GM19397 (cell line): ENCODE results near the gene PRORP.
"Not testable (repeated sequence)": the region's sequence is repeated elsewhere in the genome, so short reads cannot be mapped to it uniquely, and the experiment has no call there.

Source experiments
- ATAC-seq: cut with Tn5 transposase; IDR thresholded peaks from one replicate; pipeline ENCODE4 v1.9.1; 2021; ENCODE audit warnings: mild to moderate bottlenecking, moderate library complexity; ENCODE audit not compliant: unreplicated experiment

Gene PRORP

DNA sequence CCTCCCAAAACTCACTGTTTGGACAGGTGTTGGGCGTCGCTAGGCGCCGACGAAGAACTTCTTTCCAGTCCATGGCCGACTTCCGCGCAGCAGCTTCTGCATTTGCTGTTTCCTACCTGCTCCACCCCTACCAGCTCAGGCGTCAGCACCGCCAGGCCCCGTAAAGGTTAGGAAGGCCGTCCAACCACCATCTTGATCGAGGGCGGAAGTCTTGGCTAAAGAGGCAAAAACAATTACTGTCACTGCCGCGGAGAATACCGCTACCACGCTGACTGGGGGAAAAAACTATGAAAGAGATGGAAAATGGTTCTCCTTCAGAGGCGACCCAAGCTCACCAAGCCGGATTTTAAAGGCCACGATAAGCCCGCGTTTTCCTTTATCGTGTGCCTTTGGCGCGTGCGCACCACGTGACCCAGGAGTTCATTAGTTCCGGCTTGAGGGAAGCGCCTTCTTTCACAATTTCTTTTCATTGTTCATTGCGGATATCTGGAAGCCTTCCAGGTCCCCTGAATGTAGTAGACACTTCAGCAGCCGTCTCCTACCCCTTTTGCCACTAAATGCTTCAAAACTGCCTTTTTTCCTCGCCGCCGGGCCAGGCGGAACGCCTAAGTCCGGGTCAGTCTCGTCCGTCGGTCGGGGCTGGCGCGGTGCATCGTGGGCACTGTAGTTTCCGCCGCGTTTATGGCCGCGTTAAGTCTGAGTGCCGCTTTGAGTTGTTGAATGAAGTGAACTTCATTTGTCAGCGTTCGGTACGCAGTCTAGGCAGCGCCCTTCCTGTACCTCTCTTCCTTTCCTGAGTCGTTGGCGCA lies at the start of gene PRORP, which contains the start of gene PPP2R3C:
Gene PRORP (plus strand): TSS at position 666 of the 809 bp plus-strand sequence. CDS start 694 bp downstream, outside the sequence.
Gene PPP2R3C (minus strand): TSS at position 104 of the 809 bp plus-strand sequence. CDS start 31 bp downstream, at position 73.
- peak; percentile 81 for ATAC-seq

DNA sequence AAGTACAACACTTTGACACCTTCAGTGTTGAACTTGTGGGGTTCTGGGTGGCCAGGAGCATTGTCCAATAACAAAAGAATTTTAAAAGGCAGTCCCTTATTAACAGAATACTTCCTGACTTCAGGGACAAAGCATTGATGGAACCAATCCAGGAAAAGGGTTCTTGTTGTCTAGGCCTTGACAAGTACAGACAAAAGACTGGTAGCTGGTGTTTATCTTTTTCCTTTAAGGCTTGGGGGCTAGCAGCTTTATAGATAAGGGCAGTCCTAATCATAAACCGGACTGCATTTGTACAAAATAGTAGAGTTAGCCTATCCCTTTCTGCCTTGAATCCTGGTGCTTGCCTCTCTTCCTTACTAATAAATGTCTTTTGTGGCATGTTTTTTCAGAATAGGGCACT lies 48.9 kb upstream of the PRORP start:
- ATAC-seq = no peak

DNA sequence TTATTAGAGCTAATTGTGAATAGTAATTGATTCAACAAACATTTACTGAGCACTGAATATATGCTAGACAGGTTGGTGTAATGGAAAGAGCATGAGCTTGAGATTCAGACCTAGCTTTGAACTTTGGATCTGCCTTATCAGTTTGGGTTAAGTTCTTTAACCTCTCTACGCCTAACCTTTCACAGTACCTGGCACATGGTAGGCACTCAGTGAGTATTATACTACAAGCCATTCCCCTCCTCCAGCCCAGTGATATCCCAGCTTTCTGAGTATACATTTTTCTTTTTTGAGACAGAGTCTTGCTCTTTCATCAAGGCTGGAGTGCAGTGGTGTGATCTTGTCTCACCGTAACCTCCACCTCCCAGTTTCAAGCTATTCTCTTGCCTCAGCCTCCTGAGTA lies 44.3 kb upstream of the PRORP start:
- no peak for ATAC-seq

GRCh38 chr14:35079742-35080141 lies 42.6 kb upstream of the PRORP start:
- no peak for ATAC-seq

DNA sequence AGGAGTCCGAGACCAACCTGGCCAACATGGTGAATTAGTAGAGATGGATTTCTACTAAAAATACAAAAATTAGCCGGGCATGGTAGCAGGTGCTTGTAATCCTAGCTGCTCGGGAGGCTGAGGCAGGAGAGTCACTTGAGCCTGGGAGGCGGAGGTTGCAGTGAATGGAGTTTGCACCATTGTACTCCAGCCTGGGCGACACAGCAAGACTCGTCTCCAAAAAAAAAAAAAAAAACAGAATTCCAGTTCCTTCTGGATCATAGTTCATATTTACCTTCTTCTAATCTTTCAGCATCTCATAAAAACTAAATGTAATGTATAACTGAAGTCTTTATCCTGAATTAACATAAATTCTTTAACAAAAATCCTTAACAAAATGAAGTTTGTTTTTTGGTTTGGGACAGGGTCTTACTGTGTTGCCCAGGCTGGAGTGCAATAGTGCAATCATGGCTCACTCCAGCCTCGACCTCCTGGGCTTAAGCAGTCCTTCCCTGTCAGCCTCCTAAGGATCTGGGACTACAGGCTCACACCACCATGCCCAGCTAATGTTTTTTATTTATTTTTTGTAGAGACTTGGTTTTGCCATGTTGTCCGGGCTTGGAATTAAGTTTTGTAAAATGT lies 38.7 kb upstream of the PRORP start:
- ATAC-seq = no peak

- no peak for ATAC-seq
Measured at GRCh38 chr14:35085441-35085840, 36.9 kb upstream of the PRORP start.

DNA sequence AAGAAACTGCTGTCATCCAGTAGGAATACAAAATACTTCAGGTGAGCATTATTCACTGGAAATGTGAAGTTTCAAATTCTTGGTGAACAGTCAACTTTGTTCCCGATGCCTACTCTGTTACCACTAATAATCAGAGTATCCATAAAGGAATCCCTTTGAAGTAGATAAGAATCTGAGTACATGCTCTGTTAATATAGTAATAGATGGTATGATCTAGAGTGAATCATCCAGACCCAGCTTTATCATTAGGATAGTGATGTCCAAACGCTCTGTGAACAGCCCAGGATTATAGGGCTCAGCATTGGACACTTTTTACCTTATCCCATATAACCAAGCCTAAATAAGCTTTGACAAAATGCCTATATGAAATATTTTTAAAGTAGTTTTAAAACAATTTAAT lies 33.8 kb upstream of the PRORP start:
- ATAC-seq = no peak

- ATAC-seq = not testable (repeated sequence)
Measured at GRCh38 chr14:35094645-35095044, 27.7 kb upstream of the PRORP start.

GRCh38 chr14:35107866-35108265 lies 14.5 kb upstream of the PRORP start:
- ATAC-seq = no peak

- no peak for ATAC-seq
Measured at GRCh38 chr14:35112641-35113040, 9.7 kb upstream of the PRORP start.

- ATAC-seq = no peak
Measured at GRCh38 chr14:35113308-35113950, 8.9 kb upstream of the PRORP start.

GRCh38 chr14:35114036-35114435 lies 8.3 kb upstream of the PRORP start:
- no peak for ATAC-seq

GRCh38 chr14:35116242-35116641 lies 6.1 kb upstream of the PRORP start:
- no peak for ATAC-seq

- ATAC-seq = no peak
Measured at GRCh38 chr14:35117112-35117511, 5.2 kb upstream of the PRORP start.

DNA sequence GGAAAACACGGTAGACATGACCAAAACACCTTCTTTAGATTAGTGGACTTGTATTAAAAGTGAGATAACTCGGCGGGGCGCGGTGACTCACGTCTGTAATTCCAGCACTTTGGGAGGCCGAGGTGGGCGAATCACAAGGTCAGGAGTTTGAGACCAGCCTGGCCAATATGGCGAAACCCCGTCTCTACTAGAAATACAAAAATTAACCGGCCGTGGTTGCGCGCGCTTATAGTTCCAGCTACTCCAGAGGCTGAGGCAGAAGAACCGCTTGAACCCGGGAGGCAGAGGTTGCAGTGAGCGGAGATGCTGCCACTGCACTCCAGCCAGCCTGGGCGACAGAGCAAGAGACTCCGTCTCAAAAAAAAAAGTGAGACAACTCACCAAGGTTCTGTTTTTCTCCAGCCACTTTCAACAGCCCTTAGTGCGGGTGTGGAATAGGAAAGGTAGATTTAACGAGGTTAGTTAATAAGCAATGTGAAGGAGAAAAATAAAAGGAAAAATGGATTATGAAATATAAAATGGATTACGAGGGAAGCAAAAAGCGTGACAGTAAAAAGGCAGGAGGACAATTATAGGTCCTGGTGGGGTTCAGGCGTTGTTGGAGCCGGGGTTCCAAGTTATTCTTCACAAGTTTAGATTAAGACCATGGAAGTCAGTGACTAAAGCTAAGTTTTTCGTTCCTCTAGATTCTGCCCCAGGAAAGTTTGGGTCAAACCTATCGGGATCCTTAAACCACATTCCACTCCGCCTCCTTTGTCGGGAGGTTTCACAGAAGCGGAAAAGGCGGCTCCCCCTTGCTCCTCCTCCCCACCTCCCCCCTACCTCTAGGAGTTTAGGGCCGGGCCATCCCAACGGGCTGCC lies 1.1 kb upstream of the PRORP start:
- no peak for ATAC-seq

DNA sequence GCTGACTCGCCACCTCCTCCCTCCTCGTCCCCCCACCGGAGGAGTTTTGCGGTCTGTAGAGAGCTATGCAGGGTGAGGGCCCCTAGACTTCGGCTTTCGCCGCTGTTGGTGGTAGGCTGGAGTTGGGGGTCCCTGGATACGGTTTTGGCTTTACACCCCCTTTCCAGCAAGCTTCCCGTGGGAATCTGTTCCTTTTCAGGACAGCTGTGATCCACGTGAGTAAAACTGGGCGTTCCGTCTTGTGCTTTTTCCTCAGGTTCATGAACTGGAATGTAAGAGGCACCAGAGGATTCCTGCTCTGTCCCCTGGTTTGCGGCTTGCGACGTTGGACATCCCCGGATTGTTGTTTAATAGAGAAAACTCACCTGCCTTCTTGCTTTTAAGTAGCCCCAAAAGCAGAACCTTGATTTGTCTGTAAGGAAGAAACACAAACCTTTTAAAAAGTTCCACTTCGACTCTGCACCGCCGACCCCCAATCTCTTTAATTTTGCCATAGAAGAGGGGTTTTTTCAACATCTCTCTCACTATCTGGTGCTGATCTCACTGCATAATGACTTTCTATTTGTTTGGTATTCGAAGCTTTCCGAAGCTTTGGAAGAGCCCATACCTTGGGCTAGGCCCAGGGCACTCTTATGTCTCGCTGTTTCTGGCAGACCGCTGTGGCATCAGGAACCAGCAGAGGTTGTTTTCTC lies 490 bp downstream of the PRORP start:
- ATAC-seq = no peak

DNA sequence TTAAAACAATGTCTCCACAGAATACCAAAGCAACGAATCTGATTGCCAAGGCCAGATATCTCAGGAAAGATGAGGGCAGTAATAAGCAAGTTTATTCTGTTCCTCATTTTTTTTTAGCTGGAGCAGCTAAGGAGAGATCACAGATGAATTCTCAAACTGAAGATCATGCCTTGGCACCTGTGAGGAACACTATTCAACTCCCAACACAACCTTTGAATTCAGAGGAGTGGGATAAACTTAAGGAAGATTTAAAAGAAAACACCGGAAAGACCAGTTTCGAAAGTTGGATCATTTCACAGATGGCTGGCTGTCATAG lies 994 bp downstream of the PRORP start:
- ATAC-seq = no peak

DNA sequence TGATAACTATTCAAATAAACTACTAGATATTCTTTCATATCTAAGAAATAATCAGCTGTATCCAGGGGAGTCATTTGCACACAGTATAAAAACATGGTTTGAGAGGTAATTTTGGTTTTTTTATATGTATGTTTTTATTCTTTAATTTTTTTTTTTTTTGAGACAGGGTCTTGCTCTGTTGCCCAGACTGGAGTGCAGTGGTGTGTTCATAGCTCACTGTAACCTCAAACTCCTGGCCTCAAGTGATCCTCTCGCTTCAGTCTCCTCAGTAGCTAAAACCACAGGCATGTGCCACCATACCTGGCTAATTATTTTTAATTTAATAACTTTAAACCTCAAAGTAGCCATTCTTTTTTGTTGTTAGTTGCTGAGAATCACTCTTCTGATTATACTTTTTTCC lies 1.8 kb downstream of the PRORP start:
- no peak for ATAC-seq

DNA sequence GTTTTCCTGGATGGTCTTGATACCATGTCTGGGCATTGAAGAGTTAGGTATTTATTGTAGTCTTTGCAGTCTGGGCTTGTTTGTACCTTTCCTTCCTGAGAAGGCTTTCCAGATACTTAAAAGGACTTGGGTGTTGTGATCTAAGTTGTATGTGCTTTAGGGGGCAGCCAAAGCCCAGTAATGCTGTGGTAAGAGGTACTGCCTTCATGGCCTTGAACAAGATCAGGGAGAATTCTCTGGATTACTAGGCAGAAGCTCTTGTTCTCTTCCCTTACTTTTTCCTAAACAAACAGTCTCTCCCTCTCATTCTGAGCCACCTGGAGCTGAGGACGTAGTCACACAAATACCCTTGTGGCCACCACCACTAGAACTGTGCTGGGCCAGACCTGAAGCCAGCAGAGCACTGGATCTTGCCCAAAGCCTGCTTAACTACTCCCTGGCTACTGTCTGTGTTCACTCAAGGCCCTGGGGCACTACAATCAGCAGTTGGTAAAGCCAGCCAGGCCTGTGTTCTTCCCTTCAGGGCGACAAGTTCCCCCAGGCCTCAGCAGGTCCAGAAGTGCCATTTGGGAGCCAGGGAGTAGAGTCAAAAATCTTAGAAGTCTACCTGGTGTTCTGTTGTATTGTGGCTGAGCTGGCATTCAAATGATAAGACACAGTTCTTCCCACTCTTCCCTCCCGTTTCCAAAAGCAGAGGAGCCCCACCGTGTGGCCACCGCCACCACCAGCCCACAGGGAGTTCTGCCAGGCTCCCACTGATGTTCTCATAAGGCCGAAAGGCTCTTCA lies 11.4 kb downstream of the PRORP start:
- ATAC-seq = no peak
